ENCODE measurements around the gene CTNND2. TPM values are rescaled to one million over a fixed set of nuclear protein-coding genes. Genes with fewer than 3 reads are reported as not detected.

Gene CTNND2
- total and polyA plus RNA-seq, 4 donors = 36.5 to 183 (median 97.7) TPM

DNA sequence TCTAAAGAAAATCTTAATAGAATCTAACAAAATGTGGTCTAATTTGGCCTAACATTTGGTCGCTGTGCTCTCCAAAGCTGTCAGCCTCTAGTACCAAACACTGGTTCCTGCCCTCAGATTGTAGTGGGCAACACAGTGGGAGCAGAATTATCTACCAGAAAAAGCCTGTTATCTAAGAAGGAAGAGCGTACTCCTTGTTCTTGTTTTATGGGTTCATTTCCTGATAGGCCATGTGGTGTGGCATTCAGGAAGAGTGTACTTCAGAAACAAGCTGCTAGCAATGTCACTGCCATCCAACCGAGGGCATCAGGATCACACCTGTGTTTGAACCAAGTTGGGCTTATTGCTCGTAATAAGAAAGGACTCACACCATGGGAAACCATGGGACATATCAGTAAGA lies 655.3 kb downstream of the CTNND2 start:
- WGBS (ENCODE audit: insufficient coverage) = 96% methylated on average over 4 of the region's 4 CpGs
- Histone ChIP-seq H3K27ac (ENCODE audit: low read depth, low read length) (no peak overlapping the region), H3K4me1 (ENCODE audit: control insufficient read depth, insufficient read depth, low read length) (no peaks in the 10 kb centered on the region), H3K4me3 (ENCODE audit: low read depth, low read length) (no peak overlapping the region), H3K27me3 (ENCODE audit: control insufficient read depth, insufficient read depth, low read length) (no peaks in the 10 kb centered on the region), H3K36me3 (ENCODE audit: control insufficient read depth, insufficient read depth, low read length) (no peaks in the 10 kb centered on the region), H3K9me3 (ENCODE audit: control insufficient read depth, insufficient read depth, low read length) (no peaks in the 10 kb centered on the region)
- no peak for DNase-seq (ENCODE audit: low read depth in 4 of 6, low spot score in 6 of 6)

DNA sequence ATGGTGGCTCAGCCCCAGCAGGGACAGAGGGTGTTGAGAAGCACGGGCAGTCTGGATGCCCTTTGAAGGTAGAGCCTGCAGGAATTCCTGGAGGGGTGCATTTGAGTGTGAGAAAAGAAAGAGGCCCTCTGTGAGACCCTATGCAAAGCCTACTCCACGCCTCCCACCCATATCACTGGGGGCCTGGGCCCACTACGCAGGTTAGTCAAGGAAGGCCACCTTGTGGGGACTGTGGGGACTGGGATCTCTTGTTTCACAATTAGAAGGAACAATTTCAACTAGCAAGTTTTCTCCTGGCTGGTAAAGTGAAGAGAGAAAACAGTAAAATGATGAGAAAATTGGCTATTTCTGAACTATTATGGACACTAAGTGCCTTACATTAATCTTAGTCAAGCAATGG lies 657.0 kb downstream of the CTNND2 start:
- WGBS (ENCODE audit: insufficient coverage) = no CpG with 5 or more reads among the region's 3 CpGs
- no peaks in the 10 kb centered on the region for H3K27me3 ChIP-seq (ENCODE audit: control insufficient read depth, insufficient read depth, low read length)

DNA sequence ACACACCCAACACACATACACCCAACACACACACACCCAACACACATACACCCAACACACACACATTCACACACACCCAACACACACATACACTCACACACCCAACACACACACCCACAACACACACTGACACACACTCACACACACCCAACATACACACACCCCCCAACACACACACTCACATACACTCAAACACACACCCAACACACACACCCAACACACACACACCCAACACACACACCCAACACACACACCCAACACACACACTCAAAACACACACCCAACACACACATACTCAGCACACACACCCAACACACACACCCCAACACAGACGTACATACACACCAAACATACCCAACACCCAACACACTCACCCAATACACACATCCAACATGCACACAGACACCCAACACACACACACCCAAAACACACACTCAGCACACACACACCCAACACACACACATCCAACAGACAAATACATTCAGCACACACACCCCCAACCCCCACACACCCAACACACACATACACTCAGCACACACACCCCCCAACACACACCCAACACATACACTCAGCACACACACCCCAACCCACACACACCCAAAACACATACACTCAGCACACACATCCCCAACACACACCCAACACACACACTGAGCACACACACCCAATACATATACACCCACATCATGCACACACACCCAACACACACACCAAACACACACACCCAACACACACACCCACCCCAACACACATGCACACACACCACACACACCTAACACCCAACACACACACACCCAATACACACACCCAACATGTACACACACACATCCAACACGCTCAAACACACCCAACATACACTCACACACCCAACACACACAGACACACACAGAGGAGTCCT lies 663.7 kb downstream of the CTNND2 start:
- 100% methylated on average over 2 of the region's 2 CpGs for WGBS (ENCODE audit: insufficient coverage)
- H3K27me3 ChIP-seq (ENCODE audit: control insufficient read depth, insufficient read depth, low read length) = no peaks in the 10 kb centered on the region
- H3K4me3 ChIP-seq (ENCODE audit: low read depth, low read length) = no peak overlapping the region
- no peak overlapping the region for H3K27ac ChIP-seq (ENCODE audit: low read depth, low read length)
- H3K4me1 ChIP-seq (ENCODE audit: control insufficient read depth, insufficient read depth, low read length) = peaks cover 4% of the 10 kb centered on the region
- no peaks in the 10 kb centered on the region for H3K9me3 ChIP-seq (ENCODE audit: control insufficient read depth, insufficient read depth, low read length)
- peaks cover 12% of the 10 kb centered on the region for H3K36me3 ChIP-seq (ENCODE audit: control insufficient read depth, insufficient read depth, low read length)
- DNase-seq (ENCODE audit: low read depth in 4 of 6, low spot score in 6 of 6) = peak in 1 of 6 donors; percentile 15

More for the DNA sequence above, 657.0 kb downstream of the CTNND2 start:
- H3K36me3 ChIP-seq (ENCODE audit: control insufficient read depth, insufficient read depth, low read length) = no peaks in the 10 kb centered on the region
- no peak overlapping the region for H3K27ac ChIP-seq (ENCODE audit: low read depth, low read length)
- no peaks in the 10 kb centered on the region for H3K4me1 ChIP-seq (ENCODE audit: control insufficient read depth, insufficient read depth, low read length)
- H3K4me3 ChIP-seq (ENCODE audit: low read depth, low read length) = no peak overlapping the region
- no peaks in the 10 kb centered on the region for H3K9me3 ChIP-seq (ENCODE audit: control insufficient read depth, insufficient read depth, low read length)
- no peak for DNase-seq (ENCODE audit: low read depth in 4 of 6, low spot score in 6 of 6)

DNA sequence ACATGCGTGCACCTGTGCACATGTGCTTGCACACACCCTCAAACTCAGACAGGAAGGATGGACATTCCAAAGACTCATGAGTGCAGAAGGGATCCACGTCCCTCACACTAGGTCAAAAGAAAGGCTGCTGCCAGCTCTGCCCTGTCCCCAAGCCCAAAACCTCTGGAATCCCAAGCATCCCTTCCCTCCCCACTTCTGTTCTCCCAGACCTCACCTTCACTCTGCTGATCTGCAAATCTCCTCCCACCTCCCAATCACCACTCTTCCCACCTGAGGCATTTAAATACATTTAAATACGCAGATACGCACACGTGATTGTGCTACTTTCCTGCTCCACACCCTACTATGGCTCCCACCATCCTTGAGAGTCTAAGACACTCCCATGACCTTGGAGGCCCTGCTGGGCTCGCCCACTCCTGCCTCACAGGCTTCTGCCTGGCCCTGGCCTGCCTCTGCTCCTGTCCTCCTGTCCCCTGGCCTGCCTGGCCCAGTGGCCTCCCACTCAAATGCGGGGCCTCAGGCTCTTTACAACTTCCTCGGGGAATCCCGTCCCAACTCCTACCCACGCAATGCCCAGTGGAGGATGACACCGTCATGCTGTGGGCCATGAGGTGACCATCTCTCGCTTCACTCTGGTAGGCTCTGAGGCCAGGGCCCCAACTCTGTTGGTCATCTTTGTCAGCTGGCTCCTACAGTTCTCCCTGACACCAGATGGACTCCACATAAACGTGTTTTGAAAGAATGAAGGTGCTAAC lies 664.8 kb downstream of the CTNND2 start:
- no peak overlapping the region for H3K4me3 ChIP-seq (ENCODE audit: low read depth, low read length)
- no peak for DNase-seq (ENCODE audit: low read depth in 4 of 6, low spot score in 6 of 6)
- H3K4me1 ChIP-seq (ENCODE audit: control insufficient read depth, insufficient read depth, low read length) = peaks cover 4% of the 10 kb centered on the region
- H3K36me3 ChIP-seq (ENCODE audit: control insufficient read depth, insufficient read depth, low read length) = peaks cover 12% of the 10 kb centered on the region
- 94% methylated on average over 11 of the region's 13 CpGs for WGBS (ENCODE audit: insufficient coverage)
- no peaks in the 10 kb centered on the region for H3K27me3 ChIP-seq (ENCODE audit: control insufficient read depth, insufficient read depth, low read length)
- no peak overlapping the region for H3K27ac ChIP-seq (ENCODE audit: low read depth, low read length)
- no peaks in the 10 kb centered on the region for H3K9me3 ChIP-seq (ENCODE audit: control insufficient read depth, insufficient read depth, low read length)

GRCh38 chr5:11234501-11234911 lies 669.7 kb downstream of the CTNND2 start:
- H3K4me1 ChIP-seq (ENCODE audit: control insufficient read depth, insufficient read depth, low read length) = no peaks in the 10 kb centered on the region
- H3K27me3 ChIP-seq (ENCODE audit: control insufficient read depth, insufficient read depth, low read length) = no peaks in the 10 kb centered on the region
- no peak overlapping the region for H3K27ac ChIP-seq (ENCODE audit: low read depth, low read length)
- H3K9me3 ChIP-seq (ENCODE audit: control insufficient read depth, insufficient read depth, low read length) = no peaks in the 10 kb centered on the region
- no peak for DNase-seq (ENCODE audit: low read depth in 4 of 6, low spot score in 6 of 6)
- peaks cover 7% of the 10 kb centered on the region for H3K36me3 ChIP-seq (ENCODE audit: control insufficient read depth, insufficient read depth, low read length)
- no peak overlapping the region for H3K4me3 ChIP-seq (ENCODE audit: low read depth, low read length)
- WGBS (ENCODE audit: insufficient coverage) = 91% methylated on average over 4 of the region's 5 CpGs

DNA sequence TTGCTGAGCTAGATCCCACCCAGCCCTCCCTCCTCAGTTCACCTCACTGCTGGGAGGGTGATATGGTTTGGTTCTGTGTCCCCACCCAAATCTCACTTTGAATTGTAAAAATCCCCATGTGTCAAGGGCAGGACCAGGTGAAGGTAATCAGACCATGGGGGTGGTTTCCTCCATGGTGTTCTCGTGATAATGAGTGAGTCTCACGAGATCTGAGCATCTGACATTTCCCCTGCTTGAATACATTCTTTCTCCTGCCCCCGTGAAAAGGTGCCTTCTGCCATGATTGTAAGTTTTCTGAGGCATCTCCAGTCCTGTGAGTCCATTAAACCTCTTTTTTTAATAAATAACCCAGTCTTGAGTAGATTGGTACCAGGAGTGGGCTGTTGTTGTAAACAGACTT lies 673.4 kb downstream of the CTNND2 start:
- Histone ChIP-seq H3K27me3 (ENCODE audit: control insufficient read depth, insufficient read depth, low read length) (no peaks in the 10 kb centered on the region), H3K27ac (ENCODE audit: low read depth, low read length) (no peak overlapping the region), H3K36me3 (ENCODE audit: control insufficient read depth, insufficient read depth, low read length) (peaks cover 7% of the 10 kb centered on the region), H3K9me3 (ENCODE audit: control insufficient read depth, insufficient read depth, low read length) (no peaks in the 10 kb centered on the region), H3K4me3 (ENCODE audit: low read depth, low read length) (no peak overlapping the region), H3K4me1 (ENCODE audit: control insufficient read depth, insufficient read depth, low read length) (no peaks in the 10 kb centered on the region)
- no CpG with 5 or more reads among the region's 3 CpGs for WGBS (ENCODE audit: insufficient coverage)
- DNase-seq (ENCODE audit: low read depth in 4 of 6, low spot score in 6 of 6) = no peak

DNA sequence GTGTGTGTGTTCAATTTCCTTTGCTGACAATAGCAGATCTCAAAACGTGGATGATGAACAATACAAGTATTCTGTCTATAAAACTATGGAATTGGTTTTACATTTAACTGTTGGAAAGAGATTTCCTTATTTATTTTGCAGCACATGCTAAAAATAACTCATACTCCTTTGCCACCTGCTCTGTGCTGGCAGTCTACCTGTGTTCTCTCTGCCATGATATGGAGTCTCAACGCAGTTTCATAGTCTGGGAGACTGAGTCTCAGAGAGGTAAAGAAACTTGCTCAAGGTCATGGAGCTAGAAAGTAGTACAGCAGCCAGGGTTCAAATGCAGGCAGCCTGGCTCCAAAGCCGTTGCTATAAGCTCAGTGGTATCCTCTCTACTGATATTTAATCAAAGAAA lies 677.2 kb downstream of the CTNND2 start:
- WGBS (ENCODE audit: insufficient coverage) = 86% methylated on average over 1 of the region's 3 CpGs
- Histone ChIP-seq H3K36me3 (ENCODE audit: control insufficient read depth, insufficient read depth, low read length) (peaks cover 8% of the 10 kb centered on the region), H3K4me1 (ENCODE audit: control insufficient read depth, insufficient read depth, low read length) (no peaks in the 10 kb centered on the region), H3K27me3 (ENCODE audit: control insufficient read depth, insufficient read depth, low read length) (no peaks in the 10 kb centered on the region), H3K4me3 (ENCODE audit: low read depth, low read length) (no peak overlapping the region), H3K27ac (ENCODE audit: low read depth, low read length) (no peak overlapping the region), H3K9me3 (ENCODE audit: control insufficient read depth, insufficient read depth, low read length) (no peaks in the 10 kb centered on the region)
- no peak for DNase-seq (ENCODE audit: low read depth in 4 of 6, low spot score in 6 of 6)

GRCh38 chr5:11224436-11225187 lies 679.6 kb downstream of the CTNND2 start:
- WGBS (ENCODE audit: insufficient coverage) = 100% methylated on average over 1 of the region's 1 CpG
- H3K36me3 ChIP-seq (ENCODE audit: control insufficient read depth, insufficient read depth, low read length) = peaks cover 4% of the 10 kb centered on the region
- H3K4me1 ChIP-seq (ENCODE audit: control insufficient read depth, insufficient read depth, low read length) = no peaks in the 10 kb centered on the region
- no peak overlapping the region for H3K4me3 ChIP-seq (ENCODE audit: low read depth, low read length)
- no peak overlapping the region for H3K27ac ChIP-seq (ENCODE audit: low read depth, low read length)
- no peaks in the 10 kb centered on the region for H3K27me3 ChIP-seq (ENCODE audit: control insufficient read depth, insufficient read depth, low read length)
- no peak for DNase-seq (ENCODE audit: low read depth in 4 of 6, low spot score in 6 of 6)
- H3K9me3 ChIP-seq (ENCODE audit: control insufficient read depth, insufficient read depth, low read length) = no peaks in the 10 kb centered on the region

DNA sequence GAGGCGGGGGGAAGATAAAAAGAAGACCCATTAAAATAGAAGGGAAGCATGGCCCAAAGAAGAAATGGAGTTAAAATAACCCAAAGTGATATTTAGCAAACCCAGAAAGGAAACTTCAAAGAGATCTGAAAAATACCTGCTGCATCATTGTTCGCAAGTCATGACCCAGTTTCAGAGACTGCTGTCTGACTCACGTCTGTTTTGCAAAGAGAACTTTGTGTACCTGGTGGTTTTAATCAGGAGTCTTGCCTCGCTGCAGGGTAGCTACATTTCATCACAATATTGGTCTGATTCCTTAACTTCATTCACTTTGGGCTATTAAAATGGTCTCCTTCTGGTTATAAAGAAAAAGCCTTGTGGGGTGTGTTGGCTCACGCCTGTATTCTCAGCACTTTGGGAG lies 682.1 kb downstream of the CTNND2 start:
- H3K9me3 ChIP-seq (ENCODE audit: control insufficient read depth, insufficient read depth, low read length) = no peaks in the 10 kb centered on the region
- peaks cover 4% of the 10 kb centered on the region for H3K36me3 ChIP-seq (ENCODE audit: control insufficient read depth, insufficient read depth, low read length)

More for the DNA sequence above, 682.1 kb downstream of the CTNND2 start:
- no peak overlapping the region for H3K27ac ChIP-seq (ENCODE audit: low read depth, low read length)
- 100% methylated on average over 1 of the region's 5 CpGs for WGBS (ENCODE audit: insufficient coverage)
- DNase-seq (ENCODE audit: low read depth in 4 of 6, low spot score in 6 of 6) = no peak
- H3K4me1 ChIP-seq (ENCODE audit: control insufficient read depth, insufficient read depth, low read length) = no peaks in the 10 kb centered on the region
- H3K27me3 ChIP-seq (ENCODE audit: control insufficient read depth, insufficient read depth, low read length) = no peaks in the 10 kb centered on the region
- H3K4me3 ChIP-seq (ENCODE audit: low read depth, low read length) = no peak overlapping the region
